ENCODE measurements around the gene BBS4. TPM values are rescaled to one million over a fixed set of nuclear protein-coding genes. Genes with fewer than 3 reads are reported as not detected.

Gene BBS4
- total and polyA plus RNA-seq, 2 donors: 17.7 to 54.5 TPM

GRCh38 chr15:72758182-72758581, 72.2 kb downstream of the BBS4 start:
- WGBS: 73% methylated on average over 3 of the region's 3 CpGs
- no peak overlapping the region for H3K4me3 ChIP-seq (ENCODE audit: low read depth, low read length)
- peaks cover 1% of the 10 kb centered on the region for H3K36me3 ChIP-seq (ENCODE audit: insufficient read depth)
- DNase-seq (ENCODE audit: extremely low spot score): no peak
- no peaks in the 10 kb centered on the region for H3K4me1 ChIP-seq (ENCODE audit: insufficient read depth)
- H3K27ac ChIP-seq (ENCODE audit: low read depth): no peak overlapping the region

GRCh38 chr15:72760590-72761260, 74.7 kb downstream of the BBS4 start:
- WGBS: 94% methylated on average over 5 of the region's 5 CpGs
- Histone ChIP-seq H3K4me3 (ENCODE audit: low read depth, low read length) (no peak overlapping the region), H3K36me3 (ENCODE audit: insufficient read depth) (peaks cover 1% of the 10 kb centered on the region), H3K4me1 (ENCODE audit: insufficient read depth) (no peaks in the 10 kb centered on the region), H3K27ac (ENCODE audit: low read depth) (no peak overlapping the region)
- no peak for DNase-seq (ENCODE audit: extremely low spot score)

DNA sequence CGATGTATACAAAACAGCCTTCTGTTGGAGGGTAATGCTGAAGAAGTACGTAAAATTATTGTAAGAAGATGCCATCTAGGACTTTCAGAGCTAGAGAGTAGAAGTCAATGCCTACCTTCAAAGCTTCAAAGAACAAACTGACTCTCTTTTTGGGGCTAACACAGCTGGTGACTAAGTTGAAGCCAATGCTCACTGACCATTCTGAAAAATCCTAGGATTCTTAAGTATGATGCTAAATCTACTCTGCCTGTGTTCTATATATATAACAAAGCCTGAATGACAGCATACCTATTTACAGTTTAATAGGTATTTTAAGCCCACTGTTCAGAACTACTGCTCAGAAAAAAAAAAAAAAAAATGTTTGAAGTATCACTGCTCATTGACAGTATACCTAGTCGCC, 78.6 kb downstream of the BBS4 start:
- WGBS: 99% methylated on average over 3 of the region's 3 CpGs
- DNase-seq (ENCODE audit: extremely low spot score): no peak
- Histone ChIP-seq H3K4me1 (ENCODE audit: insufficient read depth) (no peaks in the 10 kb centered on the region), H3K27ac (ENCODE audit: low read depth) (no peak overlapping the region), H3K4me3 (ENCODE audit: low read depth, low read length) (no peak overlapping the region), H3K36me3 (ENCODE audit: insufficient read depth) (peaks cover 6% of the 10 kb centered on the region)

GRCh38 chr15:72766025-72766424, 80.0 kb downstream of the BBS4 start:
- Histone ChIP-seq H3K27ac (ENCODE audit: low read depth) (no peak overlapping the region), H3K4me3 (ENCODE audit: low read depth, low read length) (no peak overlapping the region), H3K36me3 (ENCODE audit: insufficient read depth) (peaks cover 6% of the 10 kb centered on the region), H3K4me1 (ENCODE audit: insufficient read depth) (no peaks in the 10 kb centered on the region)
- 98% methylated on average over 2 of the region's 2 CpGs for WGBS
- DNase-seq (ENCODE audit: extremely low spot score): no peak

GRCh38 chr15:72766780-72767179, 80.8 kb downstream of the BBS4 start:
- H3K36me3 ChIP-seq (ENCODE audit: insufficient read depth): peaks cover 7% of the 10 kb centered on the region

GRCh38 chr15:72770673-72771328, 84.8 kb downstream of the BBS4 start:
- no peak overlapping the region for H3K27ac ChIP-seq (ENCODE audit: low read depth)
- WGBS: 84% methylated on average over 6 of the region's 6 CpGs
- peaks cover 7% of the 10 kb centered on the region for H3K36me3 ChIP-seq (ENCODE audit: insufficient read depth)
- no peak for DNase-seq (ENCODE audit: extremely low spot score)
- H3K4me1 ChIP-seq (ENCODE audit: insufficient read depth): no peaks in the 10 kb centered on the region
- no peak overlapping the region for H3K4me3 ChIP-seq (ENCODE audit: low read depth, low read length)

More at GRCh38 chr15:72766780-72767179, 80.8 kb downstream of the BBS4 start:
- 98% methylated on average over 2 of the region's 2 CpGs for WGBS
- Histone ChIP-seq H3K4me3 (ENCODE audit: low read depth, low read length) (no peak overlapping the region), H3K4me1 (ENCODE audit: insufficient read depth) (no peaks in the 10 kb centered on the region), H3K27ac (ENCODE audit: low read depth) (no peak overlapping the region)
- no peak for DNase-seq (ENCODE audit: extremely low spot score)

DNA sequence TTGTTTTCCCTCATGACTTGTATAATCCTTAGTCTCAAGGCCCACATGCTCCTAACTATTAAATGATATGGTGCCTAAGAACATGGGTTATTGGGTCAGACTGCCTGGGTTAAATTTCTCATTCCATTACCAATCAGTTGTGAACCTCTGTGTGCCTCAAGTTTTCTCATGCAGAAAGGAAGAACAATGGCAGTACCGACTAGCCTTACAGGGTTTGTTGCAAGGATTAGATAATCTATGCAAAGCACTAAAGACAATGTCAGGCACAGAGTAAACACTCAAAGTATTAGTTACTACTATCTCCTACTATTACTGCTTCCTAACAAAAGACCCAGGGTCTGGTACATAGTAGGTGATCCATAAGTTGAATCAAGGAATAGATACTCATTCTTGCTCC, 85.3 kb downstream of the BBS4 start:
- H3K4me1 ChIP-seq (ENCODE audit: insufficient read depth): no peaks in the 10 kb centered on the region
- 66% methylated on average over 1 of the region's 1 CpG for WGBS
- peaks cover 6% of the 10 kb centered on the region for H3K36me3 ChIP-seq (ENCODE audit: insufficient read depth)
- H3K27ac ChIP-seq (ENCODE audit: low read depth): no peak overlapping the region
- no peak overlapping the region for H3K4me3 ChIP-seq (ENCODE audit: low read depth, low read length)
- DNase-seq (ENCODE audit: extremely low spot score): no peak

DNA sequence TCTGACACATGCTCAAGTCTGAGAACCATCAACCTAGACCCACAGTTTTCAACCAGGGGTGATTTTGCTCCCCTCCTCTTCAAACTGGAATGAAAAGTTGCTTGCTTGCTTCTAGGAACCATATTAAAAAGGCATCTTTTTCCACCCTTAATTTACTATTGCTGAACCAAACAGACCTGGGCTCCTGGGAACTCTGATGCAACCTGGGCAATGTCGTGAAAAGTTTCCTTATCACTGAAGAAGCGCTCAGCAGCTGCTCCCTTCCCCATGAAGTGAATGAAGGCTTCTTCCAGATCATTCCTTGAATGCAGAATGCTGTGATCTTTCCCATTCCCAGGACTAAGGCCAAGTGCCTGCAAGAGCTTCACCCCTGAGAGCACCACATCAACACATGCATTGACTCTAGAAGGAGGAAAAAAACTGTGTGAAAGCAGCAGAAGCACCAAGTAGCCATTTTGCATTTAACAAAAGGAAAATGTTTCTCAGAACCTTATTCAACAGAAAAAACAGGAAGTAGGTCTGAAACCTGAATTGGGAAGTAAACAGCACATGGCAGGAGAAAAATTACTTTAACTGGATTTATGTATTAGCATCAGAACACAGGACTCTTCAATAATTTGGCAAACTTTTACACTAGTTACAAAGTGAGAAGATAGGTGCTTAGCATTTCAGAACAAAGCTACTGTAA, 88.8 kb downstream of the BBS4 start:
- no peaks in the 10 kb centered on the region for H3K4me1 ChIP-seq (ENCODE audit: insufficient read depth)
- DNase-seq (ENCODE audit: extremely low spot score): no peak
- 87% methylated on average over 2 of the region's 2 CpGs for WGBS
- no peak overlapping the region for H3K27ac ChIP-seq (ENCODE audit: low read depth)
- H3K36me3 ChIP-seq (ENCODE audit: insufficient read depth): peaks cover 1% of the 10 kb centered on the region
- no peak overlapping the region for H3K4me3 ChIP-seq (ENCODE audit: low read depth, low read length)

GRCh38 chr15:72778796-72779195, 92.8 kb downstream of the BBS4 start:
- Histone ChIP-seq H3K4me3 (ENCODE audit: low read depth, low read length) (no peak overlapping the region), H3K27ac (ENCODE audit: low read depth) (no peak overlapping the region), H3K4me1 (ENCODE audit: insufficient read depth) (no peaks in the 10 kb centered on the region), H3K36me3 (ENCODE audit: insufficient read depth) (no peaks in the 10 kb centered on the region)
- 84% methylated on average over 6 of the region's 6 CpGs for WGBS
- no peak for DNase-seq (ENCODE audit: extremely low spot score)

- Histone ChIP-seq H3K4me3 (ENCODE audit: low read depth, low read length) (no peak overlapping the region), H3K36me3 (ENCODE audit: insufficient read depth) (no peaks in the 10 kb centered on the region), H3K4me1 (ENCODE audit: insufficient read depth) (no peaks in the 10 kb centered on the region), H3K27ac (ENCODE audit: low read depth) (no peak overlapping the region)
- WGBS: 80% methylated on average over 6 of the region's 6 CpGs
- DNase-seq (ENCODE audit: extremely low spot score): no peak
These were observed 95.6 kb downstream of the BBS4 start for GRCh38 chr15:72781631-72782030.

- H3K4me3 ChIP-seq (ENCODE audit: low read depth, low read length): peak overlapping the region; percentile 96
- H3K27ac ChIP-seq (ENCODE audit: low read depth): no peak overlapping the region
- WGBS: 44% methylated on average over 14 of the region's 14 CpGs
- no peaks in the 10 kb centered on the region for H3K36me3 ChIP-seq (ENCODE audit: insufficient read depth)
- H3K4me1 ChIP-seq (ENCODE audit: insufficient read depth): no peaks in the 10 kb centered on the region
- DNase-seq (ENCODE audit: extremely low spot score): no peak
These were observed 96.4 kb downstream of the BBS4 start for GRCh38 chr15:72782274-72783003.

- WGBS: under 1% methylated on average over 52 of the region's 52 CpGs
- H3K27ac ChIP-seq (ENCODE audit: low read depth): peak overlapping the region; percentile 85
- DNase-seq (ENCODE audit: extremely low spot score): no peak
These were observed 97.1 kb downstream of the BBS4 start for GRCh38 chr15:72783004-72783639.

More at GRCh38 chr15:72783004-72783639, 97.1 kb downstream of the BBS4 start:
- peak overlapping the region; percentile 96 for H3K4me3 ChIP-seq (ENCODE audit: low read depth, low read length)
- no peaks in the 10 kb centered on the region for H3K4me1 ChIP-seq (ENCODE audit: insufficient read depth)
- no peaks in the 10 kb centered on the region for H3K36me3 ChIP-seq (ENCODE audit: insufficient read depth)
